C1 segment of cervical spinal cord (tissue), 14 donors: ENCODE measurements around the gene TMUB2.
A peak's percentile ranks its signal among the peaks of the same experiment; 100 is the strongest.
"Not testable (repeated sequence)": the region's sequence is repeated elsewhere in the genome, so short reads cannot be mapped to it uniquely, and the experiment has no call there.

Experiments
- DNase-seq, 14 donors: peaks; one replicate each; lab custom pipeline; 2025; lab: John Stamatoyannopoulos, UW

Gene TMUB2

GRCh38 chr17:44186307-44187130 is at the start of gene TMUB2:
TSS of gene TMUB2 (plus strand) at chr17:44186972. CDS start at chr17:44187709, 737 bp downstream.
- DNase-seq, result peak; percentile 81 to 100 (median 96)

GRCh38 chr17:44137891-44138709 is 48.7 kb upstream of the TMUB2 start:
- DNase-seq, result peak in 5 of 14 donors; percentile 12 to 92 (median 40)

- not testable (repeated sequence) for DNase-seq
Observed at GRCh38 chr17:44143921-44144320, 42.9 kb upstream of the TMUB2 start.

- DNase-seq, result no peak
Observed at GRCh38 chr17:44144966-44145739, 41.6 kb upstream of the TMUB2 start.

GRCh38 chr17:44146375-44147346 is 40.1 kb upstream of the TMUB2 start:
- DNase-seq, result no peak

GRCh38 chr17:44147812-44148211 is 39.0 kb upstream of the TMUB2 start:
- no peak for DNase-seq

GRCh38 chr17:44149066-44149465 is 37.7 kb upstream of the TMUB2 start:
- not testable (repeated sequence) for DNase-seq

- no peak for DNase-seq
Observed at GRCh38 chr17:44149750-44150329, 36.9 kb upstream of the TMUB2 start.

- DNase-seq, result no peak
Observed at GRCh38 chr17:44152875-44153274, 33.9 kb upstream of the TMUB2 start.

GRCh38 chr17:44155488-44155887 is 31.3 kb upstream of the TMUB2 start:
- no peak for DNase-seq

- no peak for DNase-seq
Observed at GRCh38 chr17:44159519-44160210, 27.1 kb upstream of the TMUB2 start.

GRCh38 chr17:44164476-44164875 is 22.3 kb upstream of the TMUB2 start:
- no peak for DNase-seq

GRCh38 chr17:44167181-44167861 is 19.5 kb upstream of the TMUB2 start:
- DNase-seq, result no peak

GRCh38 chr17:44170135-44170498 is 16.7 kb upstream of the TMUB2 start:
- DNase-seq, result no peak

- DNase-seq, result peak in 2 of 14 donors; percentile 9 to 88
Observed at GRCh38 chr17:44170499-44171201, 16.1 kb upstream of the TMUB2 start, which contains the start of gene ASB16. TSS of gene ASB16 (plus strand) at chr17:44170704. CDS start at chr17:44170790, 86 bp downstream.

GRCh38 chr17:44171931-44172455 is 14.8 kb upstream of the TMUB2 start:
- no peak for DNase-seq

GRCh38 chr17:44174427-44174826 is 12.3 kb upstream of the TMUB2 start:
- no peak for DNase-seq

- no peak for DNase-seq
Observed at GRCh38 chr17:44176257-44176656, 10.5 kb upstream of the TMUB2 start.
